ENCODE measurements around the gene GPER1. TPM values are rescaled to one million over a fixed set of nuclear protein-coding genes. Genes with fewer than 3 reads are reported as not detected.
"Not testable (repeated sequence)": the region's sequence is repeated elsewhere in the genome, so short reads cannot be mapped to it uniquely, and the experiment has no call there.

Gene GPER1
- polyA plus RNA-seq, 3 donors = 6.5 to 6.9 (median 6.7) TPM

GRCh38 chr7:1115171-1116045 is 27.5 kb downstream of the GPER1 start:
- not testable (repeated sequence) for DNase-seq

- not testable (repeated sequence) for DNase-seq
Measured at GRCh38 chr7:1116383-1117008, 28.6 kb downstream of the GPER1 start.

- DNase-seq = no peak
Measured at GRCh38 chr7:1117321-1117928, 29.5 kb downstream of the GPER1 start.

- DNase-seq = no peak
Measured at GRCh38 chr7:1119201-1119600, 31.3 kb downstream of the GPER1 start.

- DNase-seq = no peak
Measured at GRCh38 chr7:1120791-1121190, 32.9 kb downstream of the GPER1 start.

GRCh38 chr7:1121476-1121875 is 33.6 kb downstream of the GPER1 start:
- no peak for DNase-seq

- DNase-seq = no peak
Measured at GRCh38 chr7:1121886-1122831, 34.2 kb downstream of the GPER1 start.

GRCh38 chr7:1122832-1123501 is 35.1 kb downstream of the GPER1 start:
- no peak for DNase-seq

GRCh38 chr7:1123715-1124114 is 35.8 kb downstream of the GPER1 start:
- peak; percentile 61 for DNase-seq

GRCh38 chr7:1124164-1124563 is 36.3 kb downstream of the GPER1 start:
- no peak for DNase-seq

GRCh38 chr7:1124816-1125602 is 37.1 kb downstream of the GPER1 start:
- no peak for DNase-seq

GRCh38 chr7:1125603-1125969 is 37.7 kb downstream of the GPER1 start:
- no peak for DNase-seq

- DNase-seq = no peak
Measured at GRCh38 chr7:1127001-1127400, 39.1 kb downstream of the GPER1 start.

- DNase-seq = no peak
Measured at GRCh38 chr7:1129431-1129830, 41.5 kb downstream of the GPER1 start.

- no peak for DNase-seq
Measured at GRCh38 chr7:1130021-1130990, 42.4 kb downstream of the GPER1 start.

GRCh38 chr7:1131471-1132265 is 43.8 kb downstream of the GPER1 start:
- DNase-seq = no peak

- DNase-seq = no peak
Measured at GRCh38 chr7:1134951-1135350, 47.0 kb downstream of the GPER1 start.

- DNase-seq = no peak
Measured at GRCh38 chr7:1136841-1137516, 49.1 kb downstream of the GPER1 start.

Data from renal pelvis (tissue), 4 donors.